KMS-11 (cell line): Measurements from ENCODE around the gene IQGAP2.

Experiments used
- H2AFZ ChIP-seq: fragments of 200-600 bp; sonication (generic); 2 replicates; pipeline ENCODE4 v1.6.1; 2016; ENCODE audit warnings: antibody characterized with exemption, mixed run types, low read depth
- H3K27ac ChIP-seq: fragments of 200-600 bp; sonication (generic); 2 replicates; pipeline ENCODE4 v1.6.1; 2016; ENCODE audit warnings: mild to moderate bottlenecking, mixed run types
- H3K27me3 ChIP-seq: fragments of 200-600 bp; sonication (generic); 2 replicates; pipeline ENCODE4 v1.6.1; 2017; ENCODE audit warnings: mild to moderate bottlenecking, low read depth, mixed run types, moderate library complexity; ENCODE audit not compliant: insufficient read depth
- H3K36me3 ChIP-seq: fragments of 200-600 bp; sonication (generic); 2 replicates; pipeline ENCODE4 v1.6.1; 2017; ENCODE audit warnings: mild to moderate bottlenecking, mixed run types; ENCODE audit not compliant: insufficient read depth
- H3K4me1 ChIP-seq: fragments of 200-600 bp; sonication (generic); 2 replicates; pipeline ENCODE4 v1.6.1; 2016; ENCODE audit warnings: mild to moderate bottlenecking, low read depth, mixed run types; ENCODE audit not compliant: poor library complexity, severe bottlenecking
- H3K4me2 ChIP-seq: fragments of 200-600 bp; sonication (generic); 2 replicates; pipeline ENCODE4 v1.7.0; 2016; ENCODE audit warnings: mild to moderate bottlenecking, mixed run types
- H3K4me3 ChIP-seq: fragments of 200-600 bp; sonication (generic); IDR thresholded peaks from 2 replicates; pipeline ENCODE4 v1.6.1; 2017; ENCODE audit warnings: low read depth, low read length, mixed read lengths; ENCODE audit not compliant: insufficient read depth
- H3K79me2 ChIP-seq: fragments of 200-600 bp; sonication (generic); 2 replicates; pipeline ENCODE4 v1.6.1; 2016; ENCODE audit warnings: low read depth, mixed run types; ENCODE audit not compliant: insufficient read depth
- H3K9ac ChIP-seq: fragments of 200-600 bp; sonication (generic); 2 replicates; pipeline ENCODE4 v1.6.1; 2016; ENCODE audit warnings: mild to moderate bottlenecking, mixed run types
- H4K20me1 ChIP-seq: fragments of 200-600 bp; sonication (generic); 2 replicates; pipeline ENCODE4 v1.6.1; 2016; ENCODE audit warnings: mild to moderate bottlenecking, mixed run types; ENCODE audit not compliant: insufficient read depth
- CTCF ChIP-seq: fragments of 200-600 bp; sonication (generic); conservative IDR thresholded peaks from 2 replicates; pipeline ENCODE4 v1.6.1; 2017; ENCODE audit warnings: low read depth, mild to moderate bottlenecking, antibody characterized with exemption, low read length, moderate library complexity, mixed read lengths

IQGAP2 gene

GRCh38 chr5:76714751-76715485 lies 311.8 kb downstream of the IQGAP2 start:
- Histone ChIP-seq H3K36me3 (no peaks in the 10 kb centered on the region), H3K4me1 (peaks cover 16% of the 10 kb centered on the region), H3K27ac (no peak overlapping the region), H4K20me1 (no peaks in the 10 kb centered on the region), H3K4me3 (no peak overlapping the region), H3K79me2 (no peaks in the 10 kb centered on the region), H3K27me3 (no peaks in the 10 kb centered on the region), H2AFZ (no peak overlapping the region), H3K9ac (no peak overlapping the region), H3K4me2 (no peak overlapping the region; the same call in 1 of the 2 replicates)
- TF ChIP-seq CTCF: no peak

GRCh38 chr5:76715486-76715735 lies 312.3 kb downstream of the IQGAP2 start:
- Histone ChIP-seq H2AFZ (peak overlapping the region; percentile 77; the same call in 1 of the 2 replicates), H3K4me3 (no peak overlapping the region), H3K4me1 (peaks cover 11% of the 10 kb centered on the region), H3K27me3 (no peaks in the 10 kb centered on the region), H4K20me1 (no peaks in the 10 kb centered on the region), H3K27ac (no peak overlapping the region), H3K36me3 (no peaks in the 10 kb centered on the region), H3K4me2 (peak overlapping the region; percentile 99), H3K9ac (peak overlapping the region; percentile 73; the same call in 1 of the 2 replicates), H3K79me2 (no peaks in the 10 kb centered on the region)
- TF ChIP-seq CTCF: no peak

GRCh38 chr5:76715736-76716455 lies 312.8 kb downstream of the IQGAP2 start, which contains the start of gene F2R:
Gene F2R (plus strand): TSS chr5:76716126. CDS start chr5:76716308, 182 bp downstream.
- Histone ChIP-seq H3K27ac (no peak within 1 kb of the TSS), H3K27me3 (no peaks in the 10 kb centered on the region), H3K79me2 (no peaks in the 10 kb centered on the region), H2AFZ (peak within 1 kb of the TSS; percentile 77), H3K9ac (peak within 1 kb of the TSS; percentile 73), H4K20me1 (no peaks in the 10 kb centered on the region), H3K4me3 (peak within 1 kb of the TSS; percentile 38), H3K4me1 (peaks cover 6% of the 10 kb centered on the region), H3K4me2 (peak within 1 kb of the TSS; percentile 99), H3K36me3 (no peaks in the 10 kb centered on the region)
- TF ChIP-seq CTCF: peak; percentile 48

- Histone ChIP-seq H2AFZ (peak overlapping the region; percentile 77), H3K4me1 (no peaks in the 10 kb centered on the region), H4K20me1 (no peaks in the 10 kb centered on the region), H3K27ac (no peak overlapping the region), H3K79me2 (no peaks in the 10 kb centered on the region), H3K9ac (peak overlapping the region; percentile 73), H3K4me3 (peak overlapping the region; percentile 38), H3K27me3 (no peaks in the 10 kb centered on the region), H3K4me2 (peak overlapping the region; percentile 99), H3K36me3 (no peaks in the 10 kb centered on the region)
- TF ChIP-seq CTCF: no peak
Observed at GRCh38 chr5:76716456-76717157, 313.5 kb downstream of the IQGAP2 start.
